Prostate gland (tissue), 2 donors: ENCODE data around the gene LIMCH1. TPM values are rescaled to one million over a fixed set of nuclear protein-coding genes. Genes with fewer than 3 reads are reported as not detected.

Source experiments
- DNase-seq: peaks from one replicate; pipeline ENCODE4 v3.0.0-alpha.2; 2019; ENCODE audit warnings: low spot score
- H3K27ac ChIP-seq, 2 donors: fragments of 200-600 bp; sonication (generic); 2 replicates each; pipeline ENCODE4 v1.5.1; 2017 to 2019
- H3K27me3 ChIP-seq: fragments of 200-600 bp; sonication (generic); replicated peaks from 2 replicates; pipeline ENCODE4 v1.5.1; 2019; ENCODE audit not compliant: insufficient read depth
- H3K36me3 ChIP-seq, 2 donors: fragments of 200-600 bp; sonication (generic); 1 replicate in 1 of 2; 2 replicates in 1 of 2; pipeline versions ENCODE4 v1.5.1 to v1.8.1; 2017 to 2019
- H3K4me1 ChIP-seq: fragments of 200-600 bp; sonication (generic); replicated peaks from 2 replicates; pipeline ENCODE4 v1.5.1; 2019
- H3K4me3 ChIP-seq, 2 donors: fragments of 200-600 bp; sonication (generic); 2 replicates each; pipeline ENCODE4 v1.5.1; 2017 to 2019
- H3K9me3 ChIP-seq: fragments of 200-600 bp; sonication (generic); 2 replicates; pipeline ENCODE4 v1.5.1; 2017
- POLR2A ChIP-seq: fragments of 450-650 bp; IDR thresholded peaks from one replicate; pipeline ENCODE4 v1.6.1; 2016; ENCODE audit warnings: antibody characterized with exemption, mild to moderate bottlenecking
- POLR2AphosphoS5 ChIP-seq: sonication (generic); formaldehyde crosslinking; IDR thresholded peaks from one replicate; pipeline ENCODE4 v1.6.1; 2017; ENCODE audit warnings: antibody characterized with exemption
- WGBS: methylation state at CpG from one replicate; pipeline ENCODE4 v1.1.5; 2018; 5-methylcytosine and 5-hydroxymethylcytosine counted together
- intact Hi-C: fragments of 100-400 bp; cut with DNase I; formaldehyde crosslinking; loops from one replicate; pipeline ENCODE4 v1.14.2; 2022
- total RNA-seq, 2 donors: library from RNA; depleted of rRNA; stranded (reverse); fragments of >200 nt; gene quantifications; one replicate each; pipeline ENCODE4 v1.1.0, GENCODE V29; 2016
- TF ChIP-seq, protein P1 (sequence below), 4 experiments: fragments of 200-600 bp in 2 of 4; fragments of 450-650 bp in 2 of 4; sonication (generic) in 2 of 4; IDR thresholded peaks; 1 replicate in 3 of 4; 2 replicates in 1 of 4; pipeline ENCODE4 v1.5.1; 2016 to 2019; ENCODE audit warnings: antibody characterized with exemption in 4 of 4, mild to moderate bottlenecking in 2 of 4, moderate library complexity in 2 of 4

LIMCH1 gene
- total RNA-seq, 2 donors from 2014 or later = 62.8 to 102 TPM

DNA sequence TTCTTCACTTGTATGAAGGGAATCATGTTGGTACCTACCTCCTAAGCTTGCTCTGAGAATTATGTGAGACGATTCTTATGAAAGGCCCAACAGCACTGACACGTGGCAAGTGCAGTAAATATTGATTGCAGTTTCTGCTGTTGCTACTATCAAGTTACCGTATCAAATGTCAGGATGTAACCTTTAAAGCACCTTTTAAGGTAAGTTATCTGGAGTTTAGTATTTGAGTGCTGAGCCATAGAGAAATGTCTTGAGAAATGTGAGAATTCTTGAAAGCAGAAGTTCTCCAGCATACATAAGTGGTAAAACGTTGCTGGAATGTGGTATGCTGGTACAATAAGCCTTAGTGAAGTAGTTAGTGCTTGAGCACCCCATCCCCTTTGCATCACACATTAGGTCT, 120.2 kb downstream of the LIMCH1 start:
- Histone ChIP-seq H3K27me3 (no peaks in the 10 kb centered on the region), H3K27ac (no peak overlapping the region), H3K36me3 (no peaks in the 10 kb centered on the region), H3K9me3 (no peaks in the 10 kb centered on the region), H3K4me1 (no peaks in the 10 kb centered on the region), H3K4me3 (no peak overlapping the region)
- intact Hi-C loops = no loop called here
- DNase-seq = no peak
- TF ChIP-seq POLR2AphosphoS5 (no peak), POLR2A (no peak)
- TF ChIP-seq, protein P1, sequence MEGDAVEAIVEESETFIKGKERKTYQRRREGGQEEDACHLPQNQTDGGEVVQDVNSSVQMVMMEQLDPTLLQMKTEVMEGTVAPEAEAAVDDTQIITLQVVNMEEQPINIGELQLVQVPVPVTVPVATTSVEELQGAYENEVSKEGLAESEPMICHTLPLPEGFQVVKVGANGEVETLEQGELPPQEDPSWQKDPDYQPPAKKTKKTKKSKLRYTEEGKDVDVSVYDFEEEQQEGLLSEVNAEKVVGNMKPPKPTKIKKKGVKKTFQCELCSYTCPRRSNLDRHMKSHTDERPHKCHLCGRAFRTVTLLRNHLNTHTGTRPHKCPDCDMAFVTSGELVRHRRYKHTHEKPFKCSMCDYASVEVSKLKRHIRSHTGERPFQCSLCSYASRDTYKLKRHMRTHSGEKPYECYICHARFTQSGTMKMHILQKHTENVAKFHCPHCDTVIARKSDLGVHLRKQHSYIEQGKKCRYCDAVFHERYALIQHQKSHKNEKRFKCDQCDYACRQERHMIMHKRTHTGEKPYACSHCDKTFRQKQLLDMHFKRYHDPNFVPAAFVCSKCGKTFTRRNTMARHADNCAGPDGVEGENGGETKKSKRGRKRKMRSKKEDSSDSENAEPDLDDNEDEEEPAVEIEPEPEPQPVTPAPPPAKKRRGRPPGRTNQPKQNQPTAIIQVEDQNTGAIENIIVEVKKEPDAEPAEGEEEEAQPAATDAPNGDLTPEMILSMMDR (IDR thresholded peaks at IDR 0.05) = no peak
- WGBS = 42% methylated on average over 4 of the region's 4 CpGs

DNA sequence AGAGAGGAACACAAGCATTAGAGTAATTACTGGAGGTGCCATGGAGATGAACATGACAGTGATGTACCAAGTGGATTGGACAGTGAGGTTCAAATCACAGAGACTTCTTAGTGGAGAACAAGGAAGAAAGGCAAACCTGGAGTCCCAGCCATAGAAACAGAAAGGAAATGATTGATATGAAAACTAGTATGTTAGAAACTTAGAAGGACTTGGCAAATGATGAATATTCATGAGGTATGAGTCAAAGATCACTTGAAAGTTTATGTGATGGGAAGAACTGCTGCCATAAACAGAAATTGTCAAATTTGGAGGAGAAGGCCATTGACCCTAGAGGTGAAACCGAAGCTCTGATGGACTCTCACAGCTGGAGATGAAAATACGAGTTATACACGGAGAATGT, 122.4 kb downstream of the LIMCH1 start:
- H3K27me3 ChIP-seq = no peaks in the 10 kb centered on the region
- H3K36me3 ChIP-seq = no peaks in the 10 kb centered on the region
- WGBS = 94% methylated on average over 3 of the region's 3 CpGs
- no peak for DNase-seq
- H3K9me3 ChIP-seq = no peaks in the 10 kb centered on the region
- no peak overlapping the region for H3K27ac ChIP-seq
- TF ChIP-seq POLR2AphosphoS5 (no peak), POLR2A (no peak)
- TF ChIP-seq, protein P1 (IDR thresholded peaks at IDR 0.05) = no peak
- no peaks in the 10 kb centered on the region for H3K4me1 ChIP-seq
- intact Hi-C loops = no loop called here
- H3K4me3 ChIP-seq = no peak overlapping the region

DNA sequence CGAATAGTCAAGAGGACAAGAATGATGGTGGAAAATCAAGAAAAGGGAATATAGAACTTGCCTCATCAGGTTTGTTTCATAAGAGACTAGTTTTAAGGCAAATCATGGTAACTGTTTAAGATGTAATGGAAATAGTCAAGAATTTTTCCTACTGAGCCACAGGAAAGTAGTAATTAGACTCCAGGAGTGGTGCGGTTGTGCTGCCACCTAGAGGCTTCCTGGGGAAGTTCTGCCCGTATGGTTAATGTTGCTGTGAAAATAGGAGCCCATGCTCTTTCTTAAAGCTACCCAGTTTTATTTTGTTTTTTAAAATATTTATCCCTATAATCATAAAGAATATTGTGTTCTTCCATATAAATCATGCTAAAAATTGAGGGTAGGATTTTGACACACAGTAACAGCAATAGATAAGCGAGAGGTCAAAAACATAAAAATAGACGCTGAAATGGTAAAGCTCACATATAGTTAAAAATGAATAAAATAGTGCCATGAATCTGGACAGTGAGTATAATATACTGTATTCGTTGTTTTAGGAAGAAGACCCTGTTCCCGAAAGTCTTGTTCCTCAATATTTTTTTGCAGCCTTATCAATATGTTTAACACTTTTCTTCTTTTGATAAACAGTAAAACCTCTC, 123.6 kb downstream of the LIMCH1 start:
- no peaks in the 10 kb centered on the region for H3K36me3 ChIP-seq
- H3K27ac ChIP-seq = no peak overlapping the region
- intact Hi-C loops = loop anchor here (1.0 kb wide), 1 partner anchor 380 kb away; no protein-coding TSS in a partner anchor
- DNase-seq = peak; percentile 51
- no peaks in the 10 kb centered on the region for H3K27me3 ChIP-seq
- no peak overlapping the region for H3K4me3 ChIP-seq
- no peaks in the 10 kb centered on the region for H3K4me1 ChIP-seq
- H3K9me3 ChIP-seq = no peaks in the 10 kb centered on the region
- WGBS = 54% methylated on average over 7 of the region's 7 CpGs
- TF ChIP-seq POLR2AphosphoS5 (peak; percentile 45), POLR2A (no peak)
- TF ChIP-seq, protein P1 (IDR thresholded peaks at IDR 0.05) = peak; percentile 76 to 89 (median 84)

DNA sequence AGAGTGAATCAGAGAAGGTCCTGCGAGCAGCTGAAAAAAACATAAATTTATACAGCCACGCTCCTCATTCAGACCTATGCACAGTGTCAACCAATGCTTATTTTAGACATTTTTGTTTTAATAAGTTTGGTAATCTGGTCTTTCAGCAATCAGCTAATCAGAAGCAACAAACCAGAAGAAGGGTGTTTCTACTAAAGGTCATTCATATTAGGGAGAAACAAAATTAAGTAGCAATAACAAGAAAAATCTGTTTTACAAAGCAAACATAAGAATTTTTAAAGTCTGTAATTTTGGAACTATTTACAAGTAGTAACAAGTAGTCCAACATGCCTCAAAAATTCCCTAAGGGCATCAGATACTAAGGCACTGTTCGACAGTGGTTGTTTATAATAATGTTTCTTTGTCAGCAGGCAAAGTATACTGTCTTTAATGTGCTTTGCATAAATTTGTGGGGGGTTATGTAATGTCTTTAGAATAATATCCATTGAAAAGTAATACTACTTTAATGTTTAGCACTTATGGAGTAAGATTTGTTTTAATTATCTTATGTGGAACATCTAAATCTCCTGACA, 127.8 kb downstream of the LIMCH1 start:
- H3K4me1 ChIP-seq = no peaks in the 10 kb centered on the region
- H3K4me3 ChIP-seq = no peak overlapping the region
- no peaks in the 10 kb centered on the region for H3K27me3 ChIP-seq
- TF ChIP-seq POLR2AphosphoS5 = no peak
- TF ChIP-seq, protein P1 (IDR thresholded peaks at IDR 0.05) = no peak
- TF ChIP-seq POLR2A = no peak
- 61% methylated on average over 3 of the region's 3 CpGs for WGBS
- no peaks in the 10 kb centered on the region for H3K9me3 ChIP-seq
- H3K36me3 ChIP-seq = no peaks in the 10 kb centered on the region
- intact Hi-C loops = no loop called here
- no peak overlapping the region for H3K27ac ChIP-seq
- DNase-seq = no peak

DNA sequence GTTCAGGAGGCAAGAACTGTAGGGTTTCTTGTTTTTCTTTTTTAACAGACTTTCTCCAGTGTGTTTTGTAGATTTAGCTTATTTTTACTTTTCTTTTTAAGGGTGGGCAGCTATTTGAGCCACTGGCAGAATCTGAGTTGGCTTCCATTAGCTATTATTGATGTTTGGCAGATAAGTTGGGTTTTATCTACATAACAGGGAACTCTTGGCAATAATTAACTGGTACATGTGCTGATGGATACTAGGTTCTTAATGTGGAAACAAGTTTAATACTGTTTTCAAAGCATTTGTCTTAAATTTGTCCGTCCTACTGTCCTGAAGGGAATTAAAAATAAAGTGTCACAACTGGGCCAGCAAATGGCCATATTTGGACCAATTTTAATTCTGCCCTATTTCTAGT, 130.1 kb downstream of the LIMCH1 start:
- TF ChIP-seq, protein P1 (IDR thresholded peaks at IDR 0.05) = no peak
- TF ChIP-seq POLR2A = no peak
- no peak for TF ChIP-seq POLR2AphosphoS5
- Histone ChIP-seq H3K9me3 (no peaks in the 10 kb centered on the region), H3K27ac (no peak overlapping the region), H3K27me3 (no peaks in the 10 kb centered on the region), H3K36me3 (no peaks in the 10 kb centered on the region), H3K4me3 (no peak overlapping the region), H3K4me1 (no peaks in the 10 kb centered on the region)
- no peak for DNase-seq
- WGBS = 72% methylated on average over 1 of the region's 1 CpG
- intact Hi-C loops = no loop called here
